ENCODE measurements around the gene KIAA1217. TPM values are rescaled to one million over a fixed set of nuclear protein-coding genes. Genes with fewer than 3 reads are reported as not detected.

The KIAA1217 gene
- total and polyA plus RNA-seq, 9 of the 15 experiments (the other 6 are each of a cell fraction or from before 2014, with no cell fraction given) = 0.04 TPM; not detected in 8

GRCh38 chr10:24180891-24181290, 28.0 kb upstream of the KIAA1217 start (continued):
- TF ChIP-seq ZNF12 (CRISPR knock-in tag; IDR thresholded peaks at IDR 0.05) = no peak
- TF ChIP-seq, protein P1, sequence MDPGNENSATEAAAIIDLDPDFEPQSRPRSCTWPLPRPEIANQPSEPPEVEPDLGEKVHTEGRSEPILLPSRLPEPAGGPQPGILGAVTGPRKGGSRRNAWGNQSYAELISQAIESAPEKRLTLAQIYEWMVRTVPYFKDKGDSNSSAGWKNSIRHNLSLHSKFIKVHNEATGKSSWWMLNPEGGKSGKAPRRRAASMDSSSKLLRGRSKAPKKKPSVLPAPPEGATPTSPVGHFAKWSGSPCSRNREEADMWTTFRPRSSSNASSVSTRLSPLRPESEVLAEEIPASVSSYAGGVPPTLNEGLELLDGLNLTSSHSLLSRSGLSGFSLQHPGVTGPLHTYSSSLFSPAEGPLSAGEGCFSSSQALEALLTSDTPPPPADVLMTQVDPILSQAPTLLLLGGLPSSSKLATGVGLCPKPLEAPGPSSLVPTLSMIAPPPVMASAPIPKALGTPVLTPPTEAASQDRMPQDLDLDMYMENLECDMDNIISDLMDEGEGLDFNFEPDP (CRISPR knock-in tag; IDR thresholded peaks at IDR 0.05) = no peak
- no peak for TF ChIP-seq ZNF707 (CRISPR knock-in tag; conservative IDR thresholded peaks at IDR 0.05)
- TF ChIP-seq HDAC6 (IDR thresholded peaks at IDR 0.05; ENCODE audit: low read depth, low read length) = no peak
- TF ChIP-seq CBX2 (IDR thresholded peaks at IDR 0.05; ENCODE audit: insufficient read depth, low read length, poor library complexity, severe bottlenecking) = no peak
- TF ChIP-seq GABPA (tag; conservative IDR thresholded peaks at IDR 0.05; ENCODE audit: low read depth) = no peak
- TF ChIP-seq MTA1 (IDR thresholded peaks at IDR 0.05; ENCODE audit: borderline replicate concordance) = no peak
- TF ChIP-seq ZZZ3 (IDR thresholded peaks at IDR 0.05) = no peak
- TF ChIP-seq CEBPB (tag; IDR thresholded peaks at IDR 0.05) = no peak
- no peak for TF ChIP-seq MXI1 (IDR thresholded peaks at IDR 0.05; ENCODE audit: low read depth, low read length)
- no peak for TF ChIP-seq HOMEZ (CRISPR knock-in tag; IDR thresholded peaks at IDR 0.05)
